ENCODE measurements around the gene GGA1.

Gene GGA1

GRCh38 chr22:37679670-37680069 is 71.0 kb downstream of the GGA1 start:
- no peak overlapping the region for H3K4me3 ChIP-seq (ENCODE audit: low read depth, low read length)
- TF ChIP-seq, protein P1, sequence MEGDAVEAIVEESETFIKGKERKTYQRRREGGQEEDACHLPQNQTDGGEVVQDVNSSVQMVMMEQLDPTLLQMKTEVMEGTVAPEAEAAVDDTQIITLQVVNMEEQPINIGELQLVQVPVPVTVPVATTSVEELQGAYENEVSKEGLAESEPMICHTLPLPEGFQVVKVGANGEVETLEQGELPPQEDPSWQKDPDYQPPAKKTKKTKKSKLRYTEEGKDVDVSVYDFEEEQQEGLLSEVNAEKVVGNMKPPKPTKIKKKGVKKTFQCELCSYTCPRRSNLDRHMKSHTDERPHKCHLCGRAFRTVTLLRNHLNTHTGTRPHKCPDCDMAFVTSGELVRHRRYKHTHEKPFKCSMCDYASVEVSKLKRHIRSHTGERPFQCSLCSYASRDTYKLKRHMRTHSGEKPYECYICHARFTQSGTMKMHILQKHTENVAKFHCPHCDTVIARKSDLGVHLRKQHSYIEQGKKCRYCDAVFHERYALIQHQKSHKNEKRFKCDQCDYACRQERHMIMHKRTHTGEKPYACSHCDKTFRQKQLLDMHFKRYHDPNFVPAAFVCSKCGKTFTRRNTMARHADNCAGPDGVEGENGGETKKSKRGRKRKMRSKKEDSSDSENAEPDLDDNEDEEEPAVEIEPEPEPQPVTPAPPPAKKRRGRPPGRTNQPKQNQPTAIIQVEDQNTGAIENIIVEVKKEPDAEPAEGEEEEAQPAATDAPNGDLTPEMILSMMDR (IDR thresholded peaks at IDR 0.05; ENCODE audit: borderline replicate concordance, insufficient read depth, low read depth, low read length), result no peak

DNA sequence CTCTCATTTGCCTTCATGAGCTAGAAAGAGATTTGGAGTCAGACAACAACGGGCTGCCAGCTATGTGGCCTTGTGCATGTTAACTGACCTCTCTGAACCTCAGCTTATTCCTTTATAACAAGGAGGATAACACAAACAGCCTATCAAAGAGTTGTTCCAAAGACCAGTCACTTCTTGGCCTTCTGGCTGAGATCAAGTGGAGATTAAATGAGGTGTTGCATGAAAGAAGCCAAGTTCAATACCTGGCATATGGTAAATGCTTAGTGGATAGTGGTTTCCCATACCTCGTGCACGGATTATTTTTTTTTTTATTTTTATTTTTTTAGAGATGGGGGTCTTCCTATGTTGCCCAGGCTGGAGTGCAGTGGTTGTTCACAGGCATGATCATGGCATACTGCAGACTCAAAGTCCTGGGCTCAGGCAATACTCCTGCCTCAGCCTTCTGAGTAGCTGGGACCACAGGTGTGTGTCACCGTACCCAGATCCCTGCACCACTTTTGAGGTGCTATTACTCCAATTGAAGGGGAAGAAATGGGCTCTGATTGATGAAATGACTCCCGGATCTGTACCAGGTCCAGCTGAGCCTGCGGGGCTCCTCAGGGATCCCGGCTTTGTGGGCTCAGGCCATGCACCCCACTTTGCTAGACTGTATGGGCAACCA is 71.7 kb downstream of the GGA1 start:
- TF ChIP-seq, protein P1 (IDR thresholded peaks at IDR 0.05; ENCODE audit: borderline replicate concordance, insufficient read depth, low read depth, low read length), result no peak
- H3K4me3 ChIP-seq (ENCODE audit: low read depth, low read length), result no peak overlapping the region

DNA sequence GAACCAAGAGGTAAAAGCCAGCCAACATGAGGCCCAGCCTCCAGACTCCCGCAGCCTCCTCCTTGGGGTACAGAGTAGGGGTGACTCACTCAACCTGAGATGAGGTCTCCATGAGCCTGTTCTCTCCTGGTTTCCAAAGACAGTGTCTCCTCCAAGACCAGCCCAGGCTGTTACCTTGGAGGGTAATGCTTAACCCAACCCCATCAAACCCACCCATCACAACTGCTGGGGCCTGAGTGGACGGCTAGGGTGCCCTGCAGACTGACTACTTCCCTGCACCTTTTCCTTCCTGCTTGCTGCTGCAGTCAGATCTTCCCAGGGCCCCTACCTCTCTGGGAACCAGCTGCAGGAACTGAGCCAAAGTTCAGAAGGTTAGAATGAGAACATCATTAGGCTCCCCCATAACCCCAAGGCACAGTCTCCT is 72.4 kb downstream of the GGA1 start:
- no peak overlapping the region for H3K4me3 ChIP-seq (ENCODE audit: low read depth, low read length)
- TF ChIP-seq, protein P1 (IDR thresholded peaks at IDR 0.05; ENCODE audit: borderline replicate concordance, insufficient read depth, low read depth, low read length), result no peak

DNA sequence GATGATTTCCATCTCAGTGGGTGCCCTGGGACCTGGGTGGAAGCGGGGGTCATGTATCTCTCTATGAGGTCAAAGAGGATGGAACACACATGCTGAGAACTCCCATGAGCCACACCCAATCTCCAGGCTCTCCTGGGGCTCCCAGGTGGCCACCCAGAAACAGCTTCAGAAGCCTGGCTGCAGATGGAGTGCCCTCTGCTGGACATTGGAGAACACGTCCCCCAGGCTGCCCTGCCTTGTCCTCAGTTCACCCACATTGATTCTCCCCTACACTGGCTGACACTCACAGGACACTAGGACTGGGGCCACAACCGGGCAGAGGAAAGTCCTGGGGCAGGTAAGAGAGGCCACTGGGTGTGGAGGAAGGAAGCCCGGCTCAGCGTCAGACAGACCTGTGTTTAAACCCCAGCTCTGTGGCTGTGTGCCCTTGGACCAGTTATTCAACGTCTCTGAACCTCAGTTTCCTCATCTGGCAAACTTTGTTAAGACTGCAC is 73.0 kb downstream of the GGA1 start:
- TF ChIP-seq, protein P1 (IDR thresholded peaks at IDR 0.05; ENCODE audit: borderline replicate concordance, insufficient read depth, low read depth, low read length), result peak; percentile 93
- no peak overlapping the region for H3K4me3 ChIP-seq (ENCODE audit: low read depth, low read length)

All from GM12875 (cell line).